IMR-90 (cell line): ENCODE results near the gene SERPINB13. TPM values are rescaled to one million over a fixed set of nuclear protein-coding genes. Genes with fewer than 3 reads are reported as not detected.

Experiments
- ATAC-seq: fragments of 200-7000 bp; cut with Tn5 transposase; 2 replicates; pipeline ENCODE4 v1.9.1; 2020; ENCODE audit warnings: low read depth, mild to moderate bottlenecking, moderate library complexity
- BruUV-seq: library from RNA; stranded (reverse); fragments of 400-500 nt; replicated peaks from 2 replicates; lab custom pipeline; 2021; lab: Mats Ljungman, UMichigan
- CTCF ChIA-PET: fragments of 300-600 bp; formaldehyde crosslinking; extraction: SDS; loops from one replicate; lab custom pipeline; 2021; ENCODE audit warnings: antibody characterized with exemption; lab: Yijun Ruan, JAX
- POLR2A ChIA-PET: fragments of 300-600 bp; sonication (Branson Sonifier 250); formaldehyde crosslinking; loops from one replicate; lab custom pipeline; 2022; ENCODE audit warnings: antibody characterized with exemption; ENCODE audit not compliant: unreplicated experiment; lab: Charles Lee
- DNase-seq: peaks from one replicate; pipeline ENCODE4 v3.0.0; 2013
- H2AFZ ChIP-seq: replicated peaks from 2 replicates; pipeline ENCODE3; 2013; ENCODE audit warnings: low read length, mild to moderate bottlenecking; ENCODE audit not compliant: poor library complexity
- H2AK5ac ChIP-seq: 2 replicates; pipeline ENCODE4 v1.6.1; 2013; ENCODE audit warnings: low read depth, low read length, inconsistent platforms
- H2AK9ac ChIP-seq: replicated peaks from 2 replicates; pipeline ENCODE3; 2013; ENCODE audit warnings: mild to moderate bottlenecking, low read depth, low read length, moderate library complexity; ENCODE audit not compliant: poor library complexity
- H2BK120ac ChIP-seq: 2 replicates; pipeline ENCODE4 v1.6.1; 2013; ENCODE audit warnings: low read depth, low read length, inconsistent platforms
- H2BK15ac ChIP-seq: 3 replicates; pipeline ENCODE4 v1.6.1; 2013; ENCODE audit warnings: low read depth, low read length, inconsistent platforms
- H2BK20ac ChIP-seq: 2 replicates; pipeline ENCODE4 v1.6.1; 2013; ENCODE audit warnings: low read depth, mild to moderate bottlenecking, inconsistent platforms, low read length, moderate library complexity
- H2BK5ac ChIP-seq: 2 replicates; pipeline ENCODE4 v1.6.1; 2013; ENCODE audit warnings: mild to moderate bottlenecking, low read depth, low read length, inconsistent platforms; ENCODE audit not compliant: poor library complexity, severe bottlenecking
- H3K14ac ChIP-seq: replicated peaks from 2 replicates; pipeline ENCODE4 v1.6.1; 2013; ENCODE audit warnings: low read depth, low read length, inconsistent platforms
- H3K18ac ChIP-seq: 2 replicates; pipeline ENCODE4 v1.6.1; 2013; ENCODE audit warnings: low read depth, low read length, control low read depth
- H3K23ac ChIP-seq: 2 replicates; pipeline ENCODE4 v1.6.1; 2013; ENCODE audit warnings: low read depth, low read length, inconsistent platforms
- H3K27ac ChIP-seq: 2 replicates; pipeline ENCODE4 v1.5.1; 2013; ENCODE audit warnings: mild to moderate bottlenecking, control low read depth, low read length; ENCODE audit not compliant: insufficient read depth
- H3K27me3 ChIP-seq: 2 replicates; pipeline ENCODE4 v1.6.1; 2013; ENCODE audit warnings: low read length; ENCODE audit not compliant: control insufficient read depth, insufficient read depth
- H3K36me3 ChIP-seq: 2 replicates; pipeline ENCODE4 v1.6.1; 2013; ENCODE audit warnings: low read length, mixed read lengths; ENCODE audit not compliant: control insufficient read depth, insufficient read depth
- H3K4ac ChIP-seq: 2 replicates; pipeline ENCODE4 v1.6.1; 2013; ENCODE audit warnings: low read depth, low read length, inconsistent platforms
- H3K4me1 ChIP-seq: 2 replicates; pipeline ENCODE4 v1.6.1; 2013; ENCODE audit warnings: low read length, mixed read lengths; ENCODE audit not compliant: control insufficient read depth, insufficient read depth
- H3K4me2 ChIP-seq: 2 replicates; pipeline ENCODE4 v1.6.1; 2013; ENCODE audit warnings: low read depth, mild to moderate bottlenecking, control low read depth, low read length, moderate library complexity
- H3K4me3 ChIP-seq: 2 replicates; pipeline ENCODE4 v1.5.1; 2013; ENCODE audit warnings: low read depth, mild to moderate bottlenecking, control low read depth, low read length, moderate library complexity; ENCODE audit not compliant: insufficient read depth
- H3K56ac ChIP-seq: 2 replicates; pipeline ENCODE4 v1.6.1; 2013; ENCODE audit warnings: low read length, inconsistent platforms; ENCODE audit not compliant: insufficient read depth; ENCODE audit errors: extremely low read depth
- H3K79me1 ChIP-seq, 2 experiments: 2 replicates each; pipeline ENCODE4 v1.6.1; 2013; ENCODE audit warnings: low read length in 2 of 2, inconsistent platforms in 1 of 2, low read depth in 1 of 2
- H3K9ac ChIP-seq: 2 replicates; pipeline ENCODE4 v1.6.1; 2013; ENCODE audit warnings: low read depth, low read length, control low read depth
- H3K9me1 ChIP-seq: 2 replicates; pipeline ENCODE4 v1.6.1; 2013; ENCODE audit warnings: low read length, inconsistent platforms; ENCODE audit not compliant: insufficient read depth
- H3K9me3 ChIP-seq: 2 replicates; pipeline ENCODE4 v1.6.1; 2013; ENCODE audit warnings: low read length; ENCODE audit not compliant: control insufficient read depth, insufficient read depth
- H4K20me1 ChIP-seq: 2 replicates; pipeline ENCODE4 v1.6.1; 2013; ENCODE audit warnings: low read length, inconsistent platforms; ENCODE audit not compliant: insufficient read depth
- H4K5ac ChIP-seq: 2 replicates; pipeline ENCODE4 v1.6.1; 2013; ENCODE audit warnings: mild to moderate bottlenecking, low read depth, low read length, control low read depth
- H4K8ac ChIP-seq, 2 experiments: 2 replicates each; pipeline ENCODE4 v1.6.1; 2013; ENCODE audit warnings: low read depth in 2 of 2, low read length in 2 of 2, control low read depth in 1 of 2, inconsistent platforms in 1 of 2
- H4K91ac ChIP-seq: 2 replicates; pipeline ENCODE4 v1.6.1; 2013; ENCODE audit warnings: low read depth, low read length, inconsistent platforms; ENCODE audit not compliant: insufficient read depth
- ELK1 ChIP-seq: fragments of 150-350 bp; IDR thresholded peaks from 2 replicates; pipeline ENCODE4 v1.6.1; 2016; ENCODE audit warnings: low read depth, mild to moderate bottlenecking, low read length, moderate library complexity, borderline replicate concordance
- FOS ChIP-seq: fragments of 150-350 bp; IDR thresholded peaks from 2 replicates; pipeline ENCODE4 v1.6.1; 2016; ENCODE audit warnings: low read depth, low read length
- RAD21 ChIP-seq: IDR thresholded peaks from 2 replicates; pipeline ENCODE4 v1.6.1; 2012; ENCODE audit warnings: low read length, improper control_type of control experiment
- WGBS, 2 experiments: methylation state at CpG; one replicate each; pipeline versions ENCODE4 v1.1.5 to v1.1.7; 2013; ENCODE audit warnings: missing lambda C conversion rate in 2 of 2; ENCODE audit not compliant: insufficient read length in 1 of 2; ENCODE audit errors: extremely low coverage in 2 of 2; 5-methylcytosine and 5-hydroxymethylcytosine counted together
- dilution Hi-C: fragments of 300-500 bp; cut with HindIII; formaldehyde crosslinking; loops from one replicate; pipeline ENCODE4 v1.14.3; 2018; ENCODE audit warnings: low sequenced_read_pairs; ENCODE audit not compliant: unreplicated experiment
- in situ Hi-C: fragments of 300-500 bp; cut with MboI; formaldehyde crosslinking; loops from 3 replicates; pipeline ENCODE4 v1.14.3; 2019; ENCODE audit warnings: low sequenced_read_pairs, inconsistent platforms, mixed read lengths
- intact Hi-C: fragments of 100-400 bp; cut with micrococcal nuclease; formaldehyde crosslinking; loops from 2 replicates; pipeline ENCODE4 v1.10.0; 2022
- polyA plus RNA-seq, 3 experiments: library from polyadenylated mRNA; depleted of rRNA; stranded (reverse); fragments of >200 nt; gene quantifications; 2 replicates each; pipeline ENCODE4 v1.2.3, GENCODE V29; 2012; ENCODE audit warnings: low replicate concordance in 1 of 3
- total RNA-seq: library from RNA; depleted of rRNA; stranded (reverse); fragments of >200 nt; gene quantifications from 2 replicates; pipeline ENCODE4 v1.2.3, GENCODE V29; 2012
- TF ChIP-seq, protein P1 (sequence below): fragments of 150-350 bp; IDR thresholded peaks from 2 replicates; pipeline ENCODE4 v1.6.1; 2017; ENCODE audit warnings: mild to moderate bottlenecking, antibody characterized with exemption, low read length, low read depth

SERPINB13 gene
- total and polyA plus RNA-seq, 2 of the 4 experiments (the other 2 are of a cell fraction) = not detected

GRCh38 chr18:63603355-63603754 is 16.2 kb downstream of the SERPINB13 start:
- Histone ChIP-seq H3K4ac (no peak overlapping the region), H3K27ac (no peak overlapping the region), H4K20me1 (no peaks in the 10 kb centered on the region), H3K14ac (no peak overlapping the region), H2AK9ac (no peak overlapping the region), H4K8ac (no peak overlapping the region), H3K56ac (no peak overlapping the region), H3K4me2 (no peak overlapping the region), H3K4me3 (no peak overlapping the region), H3K4me1 (no peaks in the 10 kb centered on the region; the same call in 1 of the 2 replicates), H2BK120ac (no peak overlapping the region), H3K9ac (no peak overlapping the region), H3K9me3 (no peaks in the 10 kb centered on the region), H3K23ac (no peak overlapping the region), H3K79me1 (no peaks in the 10 kb centered on the region), H2BK15ac (no peak overlapping the region), H2BK20ac (no peak overlapping the region), H2AFZ (no peak overlapping the region), H2AK5ac (no peak overlapping the region), H3K36me3 (no peaks in the 10 kb centered on the region), H4K91ac (no peak overlapping the region), H2BK5ac (no peak overlapping the region), H3K18ac (no peak overlapping the region), H4K5ac (no peak overlapping the region), H3K9me1 (no peaks in the 10 kb centered on the region), H3K27me3 (peaks cover 1% of the 10 kb centered on the region; the same call in 1 of the 2 replicates)
- ChIA-PET POLR2A (no interaction called here), CTCF (no interaction called here)
- TF ChIP-seq, protein P1, sequence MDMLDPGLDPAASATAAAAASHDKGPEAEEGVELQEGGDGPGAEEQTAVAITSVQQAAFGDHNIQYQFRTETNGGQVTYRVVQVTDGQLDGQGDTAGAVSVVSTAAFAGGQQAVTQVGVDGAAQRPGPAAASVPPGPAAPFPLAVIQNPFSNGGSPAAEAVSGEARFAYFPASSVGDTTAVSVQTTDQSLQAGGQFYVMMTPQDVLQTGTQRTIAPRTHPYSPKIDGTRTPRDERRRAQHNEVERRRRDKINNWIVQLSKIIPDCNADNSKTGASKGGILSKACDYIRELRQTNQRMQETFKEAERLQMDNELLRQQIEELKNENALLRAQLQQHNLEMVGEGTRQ = no peak
- no peak for TF ChIP-seq RAD21
- TF ChIP-seq FOS = no peak
- no peak for TF ChIP-seq ELK1
- ATAC-seq (no peak), DNase-seq (no peak)
- no CpG with 5 or more reads among the region's 1 CpG for WGBS, 2 experiments
- intact Hi-C loops (no loop called here), in situ Hi-C loops (no loop called here), dilution Hi-C loops (no loop called here)
- no TSS peak for BruUV-seq
